ENCODE measurements around the gene HIPK2.

The HIPK2 gene

GRCh38 chr7:139743967-139744767, 33.6 kb downstream of the HIPK2 start:
- no peak overlapping the region for H3K9ac ChIP-seq (ENCODE audit: low read length in 2 of 2)
- no peaks in the 10 kb centered on the region for H3K27me3 ChIP-seq (ENCODE audit: control insufficient read depth in 1 of 2, insufficient read depth in 2 of 2, low read length in 2 of 2)
- H3K36me3 ChIP-seq (ENCODE audit: control insufficient read depth in 2 of 2, insufficient read depth in 2 of 2, low read length in 2 of 2) = no peaks in the 10 kb centered on the region
- no peak overlapping the region for H3K4me3 ChIP-seq (ENCODE audit: low read length in 2 of 2)
- peaks cover 31% of the 10 kb centered on the region for H3K4me1 ChIP-seq (ENCODE audit: control insufficient read depth, insufficient read depth, low read length)
- no peak overlapping the region for H3K27ac ChIP-seq (ENCODE audit: low read length)
- H3K9me3 ChIP-seq (ENCODE audit: control insufficient read depth in 2 of 2, low read length in 2 of 2) = no peaks in the 10 kb centered on the region

GRCh38 chr7:139743267-139743966, 34.4 kb downstream of the HIPK2 start:
- Histone ChIP-seq H3K9ac (ENCODE audit: low read length in 2 of 2) (no peak overlapping the region), H3K27me3 (ENCODE audit: control insufficient read depth in 1 of 2, insufficient read depth in 2 of 2, low read length in 2 of 2) (no peaks in the 10 kb centered on the region), H3K4me1 (ENCODE audit: control insufficient read depth, insufficient read depth, low read length) (peaks cover 31% of the 10 kb centered on the region), H3K36me3 (ENCODE audit: control insufficient read depth in 2 of 2, insufficient read depth in 2 of 2, low read length in 2 of 2) (no peaks in the 10 kb centered on the region), H3K9me3 (ENCODE audit: control insufficient read depth in 2 of 2, low read length in 2 of 2) (no peaks in the 10 kb centered on the region), H3K4me3 (ENCODE audit: low read length in 2 of 2) (no peak overlapping the region), H3K27ac (ENCODE audit: low read length) (no peak overlapping the region)

- Histone ChIP-seq H3K4me3 (ENCODE audit: low read length in 2 of 2) (no peak overlapping the region), H3K27ac (ENCODE audit: low read length) (no peak overlapping the region), H3K27me3 (ENCODE audit: control insufficient read depth in 1 of 2, insufficient read depth in 2 of 2, low read length in 2 of 2) (no peaks in the 10 kb centered on the region), H3K4me1 (ENCODE audit: control insufficient read depth, insufficient read depth, low read length) (peaks cover 31% of the 10 kb centered on the region), H3K9ac (ENCODE audit: low read length in 2 of 2) (no peak overlapping the region), H3K9me3 (ENCODE audit: control insufficient read depth in 2 of 2, low read length in 2 of 2) (no peaks in the 10 kb centered on the region), H3K36me3 (ENCODE audit: control insufficient read depth in 2 of 2, insufficient read depth in 2 of 2, low read length in 2 of 2) (no peaks in the 10 kb centered on the region)
Measured at GRCh38 chr7:139741789-139742344, 35.9 kb downstream of the HIPK2 start.

- H3K27me3 ChIP-seq (ENCODE audit: control insufficient read depth in 1 of 2, insufficient read depth in 2 of 2, low read length in 2 of 2) = no peaks in the 10 kb centered on the region
- no peak overlapping the region for H3K27ac ChIP-seq (ENCODE audit: low read length)
- peaks cover 28% of the 10 kb centered on the region for H3K4me1 ChIP-seq (ENCODE audit: control insufficient read depth, insufficient read depth, low read length)
- H3K9me3 ChIP-seq (ENCODE audit: control insufficient read depth in 2 of 2, low read length in 2 of 2) = no peaks in the 10 kb centered on the region
- H3K36me3 ChIP-seq (ENCODE audit: control insufficient read depth in 2 of 2, insufficient read depth in 2 of 2, low read length in 2 of 2) = no peaks in the 10 kb centered on the region
- no peak overlapping the region for H3K4me3 ChIP-seq (ENCODE audit: low read length in 2 of 2)
- no peak overlapping the region for H3K9ac ChIP-seq (ENCODE audit: low read length in 2 of 2)
Measured at GRCh38 chr7:139741239-139741638, 36.6 kb downstream of the HIPK2 start.

- H3K9me3 ChIP-seq (ENCODE audit: control insufficient read depth in 2 of 2, low read length in 2 of 2) = no peaks in the 10 kb centered on the region
- no peaks in the 10 kb centered on the region for H3K27me3 ChIP-seq (ENCODE audit: control insufficient read depth in 1 of 2, insufficient read depth in 2 of 2, low read length in 2 of 2)
- no peak overlapping the region for H3K9ac ChIP-seq (ENCODE audit: low read length in 2 of 2)
- H3K27ac ChIP-seq (ENCODE audit: low read length) = no peak overlapping the region
- H3K4me1 ChIP-seq (ENCODE audit: control insufficient read depth, insufficient read depth, low read length) = peaks cover 19% of the 10 kb centered on the region
- H3K36me3 ChIP-seq (ENCODE audit: control insufficient read depth in 2 of 2, insufficient read depth in 2 of 2, low read length in 2 of 2) = no peaks in the 10 kb centered on the region
- H3K4me3 ChIP-seq (ENCODE audit: low read length in 2 of 2) = peak overlapping the region in 1 of 2 donors; percentile 28
Measured at GRCh38 chr7:139739863-139740597, 37.8 kb downstream of the HIPK2 start.

- no peaks in the 10 kb centered on the region for H3K9me3 ChIP-seq (ENCODE audit: control insufficient read depth in 2 of 2, low read length in 2 of 2)
- H3K27ac ChIP-seq (ENCODE audit: low read length) = no peak overlapping the region
- H3K4me1 ChIP-seq (ENCODE audit: control insufficient read depth, insufficient read depth, low read length) = peaks cover 20% of the 10 kb centered on the region
- H3K27me3 ChIP-seq (ENCODE audit: control insufficient read depth in 1 of 2, insufficient read depth in 2 of 2, low read length in 2 of 2) = no peaks in the 10 kb centered on the region
- H3K9ac ChIP-seq (ENCODE audit: low read length in 2 of 2) = no peak overlapping the region
- H3K4me3 ChIP-seq (ENCODE audit: low read length in 2 of 2) = no peak overlapping the region
- no peaks in the 10 kb centered on the region for H3K36me3 ChIP-seq (ENCODE audit: control insufficient read depth in 2 of 2, insufficient read depth in 2 of 2, low read length in 2 of 2)
Measured at GRCh38 chr7:139738772-139739171, 39.0 kb downstream of the HIPK2 start.

- Histone ChIP-seq H3K27me3 (ENCODE audit: control insufficient read depth in 1 of 2, insufficient read depth in 2 of 2, low read length in 2 of 2) (no peaks in the 10 kb centered on the region), H3K4me3 (ENCODE audit: low read length in 2 of 2) (no peak overlapping the region), H3K36me3 (ENCODE audit: control insufficient read depth in 2 of 2, insufficient read depth in 2 of 2, low read length in 2 of 2) (no peaks in the 10 kb centered on the region), H3K9me3 (ENCODE audit: control insufficient read depth in 2 of 2, low read length in 2 of 2) (no peaks in the 10 kb centered on the region), H3K9ac (ENCODE audit: low read length in 2 of 2) (no peak overlapping the region), H3K27ac (ENCODE audit: low read length) (no peak overlapping the region), H3K4me1 (ENCODE audit: control insufficient read depth, insufficient read depth, low read length) (peaks cover 19% of the 10 kb centered on the region)
Measured at GRCh38 chr7:139738101-139738489, 39.7 kb downstream of the HIPK2 start.

GRCh38 chr7:139737221-139738100, 40.3 kb downstream of the HIPK2 start:
- Histone ChIP-seq H3K36me3 (ENCODE audit: control insufficient read depth in 2 of 2, insufficient read depth in 2 of 2, low read length in 2 of 2) (no peaks in the 10 kb centered on the region), H3K4me3 (ENCODE audit: low read length in 2 of 2) (no peak overlapping the region), H3K9ac (ENCODE audit: low read length in 2 of 2) (no peak overlapping the region), H3K27ac (ENCODE audit: low read length) (no peak overlapping the region), H3K4me1 (ENCODE audit: control insufficient read depth, insufficient read depth, low read length) (peaks cover 18% of the 10 kb centered on the region), H3K27me3 (ENCODE audit: control insufficient read depth in 1 of 2, insufficient read depth in 2 of 2, low read length in 2 of 2) (no peaks in the 10 kb centered on the region), H3K9me3 (ENCODE audit: control insufficient read depth in 2 of 2, low read length in 2 of 2) (no peaks in the 10 kb centered on the region)

- Histone ChIP-seq H3K9ac (ENCODE audit: low read length in 2 of 2) (no peak overlapping the region), H3K9me3 (ENCODE audit: control insufficient read depth in 2 of 2, low read length in 2 of 2) (no peaks in the 10 kb centered on the region), H3K36me3 (ENCODE audit: control insufficient read depth in 2 of 2, insufficient read depth in 2 of 2, low read length in 2 of 2) (no peaks in the 10 kb centered on the region), H3K27me3 (ENCODE audit: control insufficient read depth in 1 of 2, insufficient read depth in 2 of 2, low read length in 2 of 2) (no peaks in the 10 kb centered on the region), H3K27ac (ENCODE audit: low read length) (no peak overlapping the region), H3K4me1 (ENCODE audit: control insufficient read depth, insufficient read depth, low read length) (peaks cover 32% of the 10 kb centered on the region), H3K4me3 (ENCODE audit: low read length in 2 of 2) (no peak overlapping the region)
Measured at GRCh38 chr7:139735912-139736595, 41.7 kb downstream of the HIPK2 start.

All from stomach smooth muscle (tissue), 2 donors.